CD14-positive monocyte (primary cell): ENCODE results near the gene NEK9. TPM values are rescaled to one million over a fixed set of nuclear protein-coding genes. Genes with fewer than 3 reads are reported as not detected.

Experiments used
- DNase-seq, 3 donors: peaks; one replicate each; pipeline ENCODE4 v3.0.0-alpha.2; 2011 to 2022
- H2AFZ ChIP-seq: 2 replicates; pipeline ENCODE4 v1.6.0; 2012; ENCODE audit warnings: mild to moderate bottlenecking, low read depth, low read length, inconsistent platforms; ENCODE audit not compliant: insufficient read depth, poor library complexity, severe bottlenecking
- H3K27ac ChIP-seq, 2 donors: 1 replicate in 1 of 2; 2 replicates in 1 of 2; pipeline ENCODE4 v1.5.1; 2012 to 2013; ENCODE audit warnings: low read length in 2 of 2, control low read depth in 1 of 2, inconsistent platforms in 1 of 2, low read depth in 1 of 2, mild to moderate bottlenecking in 1 of 2
- H3K27me3 ChIP-seq, 2 donors: one replicate each; pipeline versions ENCODE4 v1.6.0 to v1.6.1; 2011 to 2013; ENCODE audit warnings: low read length in 2 of 2; ENCODE audit not compliant: control insufficient read depth in 2 of 2, insufficient read depth in 2 of 2
- H3K36me3 ChIP-seq, 2 donors: replicated peaks in 1 of 2; 1 replicate in 1 of 2; 2 replicates in 1 of 2; pipeline versions ENCODE4 v1.5.1 to v1.6.1; 2012 to 2013; ENCODE audit warnings: low read length in 2 of 2, control low read depth in 1 of 2, inconsistent platforms in 1 of 2, mild to moderate bottlenecking in 1 of 2; ENCODE audit not compliant: insufficient read depth in 2 of 2, control insufficient read depth in 1 of 2
- H3K4me1 ChIP-seq, 2 donors: 1 replicate in 1 of 2; 2 replicates in 1 of 2; pipeline versions ENCODE4 v1.5.1 to v1.6.1; 2012 to 2013; ENCODE audit warnings: low read length in 2 of 2, control low read depth in 1 of 2, inconsistent platforms in 1 of 2, mild to moderate bottlenecking in 1 of 2, moderate library complexity in 1 of 2; ENCODE audit not compliant: insufficient read depth in 2 of 2, control insufficient read depth in 1 of 2
- H3K4me2 ChIP-seq: replicated peaks from 2 replicates; pipeline ENCODE3; 2012; ENCODE audit warnings: low read length, moderate library complexity, mild to moderate bottlenecking; ENCODE audit not compliant: poor library complexity, severe bottlenecking; ENCODE audit errors: extremely low read depth
- H3K4me3 ChIP-seq, 3 experiments: fragments of 200-600 bp in 1 of 3; sonication (generic) in 1 of 3; replicated peaks in 1 of 3; 1 replicate in 2 of 3; 2 replicates in 1 of 3; pipeline ENCODE4 v1.5.1; 2011 to 2013; ENCODE audit warnings: low read length in 3 of 3, mild to moderate bottlenecking in 3 of 3, control low read depth in 2 of 3, low read depth in 2 of 3, inconsistent platforms in 1 of 3, moderate library complexity in 1 of 3
- H3K79me2 ChIP-seq: 2 replicates; pipeline ENCODE4 v1.6.0; 2012; ENCODE audit warnings: mild to moderate bottlenecking, control low read depth, inconsistent platforms, low read length, moderate library complexity; ENCODE audit not compliant: insufficient read depth
- H3K9ac ChIP-seq: 2 replicates; pipeline ENCODE4 v1.6.0; 2017; ENCODE audit warnings: low read length, mild to moderate bottlenecking; ENCODE audit not compliant: insufficient read depth, poor library complexity, severe bottlenecking
- H3K9me3 ChIP-seq, 2 donors: replicated peaks in 1 of 2; 1 replicate in 1 of 2; 2 replicates in 1 of 2; pipeline versions ENCODE4 v1.5.1 to v1.6.1; 2012 to 2013; ENCODE audit warnings: low read length in 2 of 2, control low read depth in 1 of 2; ENCODE audit not compliant: control insufficient read depth in 1 of 2, insufficient read depth in 1 of 2
- H4K20me1 ChIP-seq: 2 replicates; pipeline ENCODE4 v1.6.0; 2012; ENCODE audit warnings: mild to moderate bottlenecking, low read length, control low read depth, moderate library complexity; ENCODE audit not compliant: insufficient read depth
- H3K27ac Mint-ChIP-seq, 7 donors: one replicate each; pipeline ENCODE4 v1.8.0; 2020; ENCODE audit warnings: mild to moderate bottlenecking in 7 of 7, mixed read lengths in 7 of 7, moderate library complexity in 6 of 7, inconsistent platforms in 2 of 7
- H3K27me3 Mint-ChIP-seq, 3 donors: one replicate each; pipeline ENCODE4 v1.8.0; 2021 to 2022; ENCODE audit warnings: low read depth in 3 of 3, mild to moderate bottlenecking in 3 of 3, mixed read lengths in 3 of 3, moderate library complexity in 3 of 3, inconsistent platforms in 1 of 3
- H3K36me3 Mint-ChIP-seq, 2 donors: one replicate each; pipeline ENCODE4 v1.8.0; 2020; ENCODE audit warnings: mixed read lengths in 2 of 2, inconsistent platforms in 1 of 2, mild to moderate bottlenecking in 1 of 2
- H3K4me1 Mint-ChIP-seq: one replicate; pipeline ENCODE4 v1.8.0; 2020; ENCODE audit warnings: mild to moderate bottlenecking, mixed read lengths
- H3K4me3 Mint-ChIP-seq, 2 donors: one replicate each; pipeline ENCODE4 v1.8.0; 2020; ENCODE audit warnings: mild to moderate bottlenecking in 2 of 2, mixed read lengths in 2 of 2, moderate library complexity in 1 of 2
- H3K9me3 Mint-ChIP-seq, 7 donors: one replicate each; pipeline ENCODE4 v1.8.0; 2020 to 2022; ENCODE audit warnings: mixed read lengths in 7 of 7, mild to moderate bottlenecking in 6 of 7, moderate library complexity in 6 of 7, inconsistent platforms in 2 of 7
- WGBS: methylation state at CpG from one replicate; pipeline ENCODE4 v1.1.5; 2013; ENCODE audit warnings: missing lambda C conversion rate; ENCODE audit not compliant: insufficient coverage; 5-methylcytosine and 5-hydroxymethylcytosine counted together
- intact Hi-C, 2 donors: fragments of 100-400 bp; cut with micrococcal nuclease; formaldehyde crosslinking; loops; one replicate each; pipeline versions ENCODE4 v1.15.0 to v1.15.1; 2023
- polyA plus RNA-seq, 3 donors: library from polyadenylated mRNA; depleted of rRNA in 1 of 3; unstranded in 2 of 3; stranded (reverse) in 1 of 3; fragments of 300-500 nt in 2 of 3; fragments of >200 nt in 1 of 3; fragmentation: Illumina TruSeq in 2 of 3; gene quantifications; 1 replicate in 2 of 3; 2 replicates in 1 of 3; pipeline ENCODE4 v1.2.3, GENCODE V29; 2012 to 2021
- TF ChIP-seq, protein P1 (sequence below): fragments of 200-600 bp; IDR thresholded peaks from one replicate; pipeline ENCODE4 v1.8.0; 2022; ENCODE audit warnings: antibody characterized with exemption, mild to moderate bottlenecking

NEK9 gene
- polyA plus RNA-seq, 3 donors, result 8.9 to 27.8 (median 10.1) TPM

GRCh38 chr14:75162631-75163030 lies 35.8 kb upstream of the NEK9 start:
- Histone ChIP-seq H3K27ac (no peak overlapping the region), H3K4me1 (peaks cover 26 to 39% of the 10 kb centered on the region in 2 donors), H2AFZ (no peak overlapping the region), H3K4me3 (no peak overlapping the region), H3K9ac (no peak overlapping the region), H3K36me3 (peaks cover 4 to 19% of the 10 kb centered on the region in 2 donors), H3K9me3 (no peaks in the 10 kb centered on the region), H4K20me1 (peaks cover 26% of the 10 kb centered on the region), H3K27me3 (no peaks in the 10 kb centered on the region), H3K4me2 (no peak overlapping the region), H3K79me2 (peaks cover 100% of the 10 kb centered on the region)
- Mint-ChIP-seq H3K9me3 (no peaks in the 10 kb centered on the region), H3K27ac (peak overlapping the region in 1 of 7 donors; percentile 3), H3K4me1 (peaks cover 33% of the 10 kb centered on the region), H3K4me3 (no peak overlapping the region), H3K36me3 (peaks cover 15 to 30% of the 10 kb centered on the region in 2 donors), H3K27me3 (no peaks in the 10 kb centered on the region)
- TF ChIP-seq, protein P1, sequence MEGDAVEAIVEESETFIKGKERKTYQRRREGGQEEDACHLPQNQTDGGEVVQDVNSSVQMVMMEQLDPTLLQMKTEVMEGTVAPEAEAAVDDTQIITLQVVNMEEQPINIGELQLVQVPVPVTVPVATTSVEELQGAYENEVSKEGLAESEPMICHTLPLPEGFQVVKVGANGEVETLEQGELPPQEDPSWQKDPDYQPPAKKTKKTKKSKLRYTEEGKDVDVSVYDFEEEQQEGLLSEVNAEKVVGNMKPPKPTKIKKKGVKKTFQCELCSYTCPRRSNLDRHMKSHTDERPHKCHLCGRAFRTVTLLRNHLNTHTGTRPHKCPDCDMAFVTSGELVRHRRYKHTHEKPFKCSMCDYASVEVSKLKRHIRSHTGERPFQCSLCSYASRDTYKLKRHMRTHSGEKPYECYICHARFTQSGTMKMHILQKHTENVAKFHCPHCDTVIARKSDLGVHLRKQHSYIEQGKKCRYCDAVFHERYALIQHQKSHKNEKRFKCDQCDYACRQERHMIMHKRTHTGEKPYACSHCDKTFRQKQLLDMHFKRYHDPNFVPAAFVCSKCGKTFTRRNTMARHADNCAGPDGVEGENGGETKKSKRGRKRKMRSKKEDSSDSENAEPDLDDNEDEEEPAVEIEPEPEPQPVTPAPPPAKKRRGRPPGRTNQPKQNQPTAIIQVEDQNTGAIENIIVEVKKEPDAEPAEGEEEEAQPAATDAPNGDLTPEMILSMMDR, result no peak
- intact Hi-C loops, result no loop called here
- WGBS, result no CpG with 5 or more reads among the region's 3 CpGs
- no peak for DNase-seq

DNA sequence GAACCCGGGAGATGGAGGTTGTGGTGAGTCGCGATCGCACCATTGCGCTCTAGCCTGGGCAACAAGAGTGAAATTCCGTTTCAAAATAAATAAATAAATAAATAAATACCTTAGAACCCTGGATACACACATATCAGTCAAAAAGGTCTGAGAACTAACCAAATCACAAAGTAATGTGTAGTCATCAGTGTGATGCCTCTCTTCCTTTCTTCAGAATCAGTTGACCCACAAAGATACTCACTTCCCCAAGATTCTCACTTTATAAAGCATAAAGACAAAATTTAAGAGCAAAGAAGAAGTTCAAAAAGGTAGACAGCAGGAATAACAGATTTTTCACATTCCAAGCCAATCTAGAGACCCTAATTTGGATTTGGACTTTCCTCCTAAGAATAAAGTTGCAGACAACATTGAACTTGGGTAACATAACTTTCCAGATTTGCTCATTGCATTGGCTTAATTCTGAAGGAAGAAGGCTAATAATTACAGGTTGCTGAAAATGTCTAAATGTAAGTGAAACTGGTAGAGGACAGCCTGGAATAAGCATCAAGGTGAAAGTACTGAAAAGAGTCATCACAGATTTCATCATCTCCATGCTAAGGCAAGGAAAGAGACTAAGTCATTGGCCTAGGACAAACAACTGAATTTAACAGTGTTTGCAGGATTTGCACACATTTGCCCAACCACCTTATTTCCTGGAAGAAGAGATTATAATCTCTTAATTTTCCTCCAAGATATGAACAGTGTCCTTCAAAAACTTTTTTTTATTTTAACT lies 32.2 kb upstream of the NEK9 start:
- peak overlapping the region in 1 of 2 donors; percentile 34 for H3K27ac ChIP-seq
- Mint-ChIP-seq H3K27ac (peak overlapping the region; percentile 9 to 83 (median 59)), H3K4me1 (peaks cover 37% of the 10 kb centered on the region), H3K9me3 (no peaks in the 10 kb centered on the region), H3K36me3 (peaks cover 12 to 30% of the 10 kb centered on the region in 2 donors), H3K27me3 (no peaks in the 10 kb centered on the region), H3K4me3 (no peak overlapping the region)
- peaks cover 99% of the 10 kb centered on the region for H3K79me2 ChIP-seq
- peaks cover 4 to 13% of the 10 kb centered on the region in 2 donors for H3K36me3 ChIP-seq
- H4K20me1 ChIP-seq, result peaks cover 13% of the 10 kb centered on the region
- DNase-seq, result peak in 2 of 3 donors; percentile 44 to 58
- WGBS, result no CpG with 5 or more reads among the region's 6 CpGs
- no peaks in the 10 kb centered on the region for H3K27me3 ChIP-seq
- intact Hi-C loops, result no loop called here
- H2AFZ ChIP-seq, result no peak overlapping the region
- no peaks in the 10 kb centered on the region for H3K9me3 ChIP-seq
- H3K4me1 ChIP-seq, result peaks cover 15 to 23% of the 10 kb centered on the region in 2 donors
- TF ChIP-seq, protein P1, result no peak
- H3K4me3 ChIP-seq, result no peak overlapping the region
- H3K4me2 ChIP-seq, result no peak overlapping the region
- H3K9ac ChIP-seq, result no peak overlapping the region
